ENCODE measurements around the gene CORO7. TPM values are rescaled to one million over a fixed set of nuclear protein-coding genes. Genes with fewer than 3 reads are reported as not detected.

CORO7 gene
- 10 to 100 TPM in 5 of 6 donors, 1 to 10 TPM in 1; 9.0 to 40.1 (median 20.7) TPM for polyA plus RNA-seq (ENCODE audit: low read depth in 6 of 6)

GRCh38 chr16:4416200-4417032 lies at the start of gene CORO7:
TSS of gene CORO7 (minus strand) at chr16:4416596. CDS start at chr16:4416518, 78 bp downstream.
- DNase-seq (peak; percentile 100), ATAC-seq (ENCODE audit: low read depth in 2 of 2) (peak; percentile 72 to 77)
- H3K9me3 Mint-ChIP-seq = no peaks in the 10 kb centered on the region
- H3K4me1 Mint-ChIP-seq = peaks cover 25 to 36% (median 27%) of the 10 kb centered on the region in 3 donors
- peak within 1 kb of the TSS; percentile 86 to 97 (median 94) for H3K4me3 Mint-ChIP-seq
- H3K27me3 Mint-ChIP-seq = no peaks in the 10 kb centered on the region
- H3K27ac Mint-ChIP-seq = peak within 1 kb of the TSS; percentile 96 to 99 (median 98)
- peaks cover 0 to 6% of the 10 kb centered on the region in 2 donors for H3K36me3 Mint-ChIP-seq

DNA sequence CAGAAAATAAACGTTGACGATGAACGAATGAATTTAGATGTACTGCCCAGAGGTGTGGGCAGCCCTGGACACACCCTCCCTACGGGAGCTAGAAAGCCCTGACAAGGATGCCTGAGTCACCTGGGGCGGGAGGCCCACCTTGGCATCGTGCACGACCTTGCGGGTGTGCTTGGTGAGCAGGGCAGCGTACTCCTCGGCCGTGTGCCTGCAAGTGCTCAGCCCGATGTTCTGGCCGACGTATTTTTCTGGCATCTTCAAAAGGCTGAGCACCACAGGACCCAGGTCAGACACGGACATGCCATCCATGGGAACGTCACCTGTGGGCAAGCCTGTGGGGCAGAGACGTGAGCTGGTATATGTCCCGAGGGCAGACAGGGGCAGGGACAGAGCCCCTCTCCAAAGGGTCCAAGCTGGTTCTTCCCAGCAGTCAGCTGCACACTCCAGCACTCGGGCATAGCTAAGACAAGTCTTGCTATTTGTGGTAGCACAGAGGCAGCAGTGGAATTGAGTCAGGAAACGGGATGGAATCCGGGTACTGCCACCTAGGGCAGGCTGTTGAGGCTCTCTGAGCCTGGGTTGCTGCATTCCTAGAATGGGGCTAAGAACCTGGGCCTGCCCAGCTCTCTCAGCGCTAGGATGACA lies 47.2 kb upstream of the CORO7 start:
- no peaks in the 10 kb centered on the region for H3K9me3 Mint-ChIP-seq
- ATAC-seq (ENCODE audit: low read depth in 2 of 2) = no peak
- peak overlapping the region in 2 of 6 donors; percentile 24 to 82 for H3K27ac Mint-ChIP-seq
- H3K27me3 Mint-ChIP-seq = no peaks in the 10 kb centered on the region
- H3K4me3 Mint-ChIP-seq = no peak overlapping the region
- DNase-seq = no peak
- H3K36me3 Mint-ChIP-seq = peaks cover 3 to 6% of the 10 kb centered on the region in 2 donors
- H3K4me1 Mint-ChIP-seq = peaks cover 0 to 2% (median 0%) of the 10 kb centered on the region in 3 donors

DNA sequence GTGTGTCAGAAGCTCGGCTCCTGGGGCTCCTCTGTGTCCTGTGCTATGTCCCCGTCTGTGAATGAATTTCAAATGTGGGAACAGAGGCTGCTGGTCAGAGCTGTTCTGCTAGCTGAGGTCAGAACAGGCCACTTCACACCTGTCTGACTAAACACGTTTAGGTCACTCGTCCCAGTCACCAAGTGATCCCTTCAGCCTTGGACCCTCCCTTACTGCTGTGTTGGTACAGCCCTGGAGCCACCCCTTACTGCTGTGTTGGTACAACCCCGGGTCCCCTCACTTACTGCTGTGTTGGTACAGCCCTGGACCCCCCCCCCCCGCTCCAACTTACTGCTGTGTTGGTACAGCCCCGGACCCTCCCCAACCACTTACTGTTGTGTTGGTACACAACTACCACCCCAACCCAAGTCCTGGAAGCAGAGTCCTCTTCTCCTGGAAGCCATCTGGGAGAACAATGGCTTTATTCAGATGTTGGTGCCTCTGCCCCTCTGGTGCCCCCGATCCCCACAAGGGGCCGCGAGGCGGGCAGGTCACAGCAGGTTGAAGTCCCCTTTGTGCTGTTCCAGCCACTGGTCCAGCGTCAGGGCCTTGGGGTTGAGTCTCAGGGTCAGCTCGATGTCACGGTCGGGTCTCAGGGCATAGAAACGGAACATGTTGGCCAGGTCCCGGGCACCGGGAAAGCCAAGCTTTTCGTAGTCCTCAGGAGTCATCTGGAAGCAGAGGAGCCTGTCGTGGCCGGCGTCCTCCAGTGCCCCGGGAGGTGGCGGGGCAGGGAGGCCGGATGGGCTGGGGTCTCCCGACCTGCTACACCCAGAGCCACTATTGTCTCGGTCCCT lies 45.1 kb upstream of the CORO7 start:
- H3K4me3 Mint-ChIP-seq = no peak overlapping the region
- peak overlapping the region in 3 of 6 donors; percentile 23 to 89 (median 53) for H3K27ac Mint-ChIP-seq
- no peaks in the 10 kb centered on the region for H3K27me3 Mint-ChIP-seq
- H3K4me1 Mint-ChIP-seq = peaks cover 0 to 7% (median 0%) of the 10 kb centered on the region in 3 donors
- DNase-seq (no peak), ATAC-seq (ENCODE audit: low read depth in 2 of 2) (no peak)
- no peaks in the 10 kb centered on the region for H3K9me3 Mint-ChIP-seq
- H3K36me3 Mint-ChIP-seq = peaks cover 3 to 6% of the 10 kb centered on the region in 2 donors

- Mint-ChIP-seq H3K4me3 (no peak overlapping the region), H3K27me3 (no peaks in the 10 kb centered on the region), H3K36me3 (peaks cover 2 to 6% of the 10 kb centered on the region in 2 donors), H3K4me1 (peaks cover 0 to 7% (median 0%) of the 10 kb centered on the region in 3 donors), H3K9me3 (no peaks in the 10 kb centered on the region), H3K27ac (peak overlapping the region in 3 of 6 donors; percentile 23 to 89 (median 48))
- ATAC-seq (ENCODE audit: low read depth in 2 of 2) (no peak), DNase-seq (no peak)
These were observed 44.5 kb upstream of the CORO7 start for GRCh38 chr16:4460936-4461249.

- H3K27ac Mint-ChIP-seq = no peak overlapping the region
- DNase-seq (no peak), ATAC-seq (ENCODE audit: low read depth in 2 of 2) (no peak)
- no peaks in the 10 kb centered on the region for H3K9me3 Mint-ChIP-seq
- no peak overlapping the region for H3K4me3 Mint-ChIP-seq
- peaks cover 0 to 3% of the 10 kb centered on the region in 2 donors for H3K36me3 Mint-ChIP-seq
- H3K27me3 Mint-ChIP-seq = no peaks in the 10 kb centered on the region
- peaks cover 0 to 6% (median 0%) of the 10 kb centered on the region in 3 donors for H3K4me1 Mint-ChIP-seq
These were observed 39.6 kb upstream of the CORO7 start for GRCh38 chr16:4455951-4456350.

GRCh38 chr16:4455081-4455480 lies 38.7 kb upstream of the CORO7 start:
- Mint-ChIP-seq H3K9me3 (no peaks in the 10 kb centered on the region), H3K27me3 (no peaks in the 10 kb centered on the region), H3K27ac (no peak overlapping the region), H3K4me1 (peaks cover 0 to 4% (median 0%) of the 10 kb centered on the region in 3 donors), H3K36me3 (no peaks in the 10 kb centered on the region), H3K4me3 (no peak overlapping the region)
- ATAC-seq (ENCODE audit: low read depth in 2 of 2) = no peak
- no peak for DNase-seq

DNA sequence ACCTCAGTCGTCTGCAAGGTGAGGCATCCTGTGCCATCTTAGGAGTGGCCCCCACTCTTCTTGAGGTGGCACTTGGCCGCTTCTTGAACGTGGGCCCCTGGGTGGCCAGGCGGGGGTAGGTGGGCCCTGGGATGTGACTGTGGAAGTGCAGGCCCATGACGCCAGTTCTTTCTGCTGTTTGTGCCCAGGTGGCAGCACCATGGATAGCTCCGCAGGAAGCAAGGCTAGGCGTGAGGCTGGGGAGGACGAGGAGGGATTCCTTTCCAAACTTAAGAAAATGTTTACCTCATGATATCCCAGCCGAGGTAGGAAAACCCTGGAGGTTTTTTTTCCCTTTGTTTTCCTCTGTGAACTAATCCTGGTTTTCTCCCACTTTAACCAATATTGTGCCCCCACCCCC lies 38.2 kb upstream of the CORO7 start:
- H3K27ac Mint-ChIP-seq = no peak overlapping the region
- no peak overlapping the region for H3K4me3 Mint-ChIP-seq
- H3K4me1 Mint-ChIP-seq = peaks cover 0 to 4% (median 0%) of the 10 kb centered on the region in 3 donors
- no peak for ATAC-seq (ENCODE audit: low read depth in 2 of 2)
- DNase-seq = no peak
- H3K9me3 Mint-ChIP-seq = no peaks in the 10 kb centered on the region
- no peaks in the 10 kb centered on the region for H3K27me3 Mint-ChIP-seq
- H3K36me3 Mint-ChIP-seq = no peaks in the 10 kb centered on the region

- H3K4me3 Mint-ChIP-seq = no peak overlapping the region
- DNase-seq (no peak), ATAC-seq (ENCODE audit: low read depth in 2 of 2) (no peak)
- H3K9me3 Mint-ChIP-seq = no peaks in the 10 kb centered on the region
- H3K4me1 Mint-ChIP-seq = peaks cover 0 to 4% (median 0%) of the 10 kb centered on the region in 3 donors
- no peaks in the 10 kb centered on the region for H3K36me3 Mint-ChIP-seq
- no peak overlapping the region for H3K27ac Mint-ChIP-seq
- no peaks in the 10 kb centered on the region for H3K27me3 Mint-ChIP-seq
These were observed 36.3 kb upstream of the CORO7 start for GRCh38 chr16:4452674-4453073.

DNA sequence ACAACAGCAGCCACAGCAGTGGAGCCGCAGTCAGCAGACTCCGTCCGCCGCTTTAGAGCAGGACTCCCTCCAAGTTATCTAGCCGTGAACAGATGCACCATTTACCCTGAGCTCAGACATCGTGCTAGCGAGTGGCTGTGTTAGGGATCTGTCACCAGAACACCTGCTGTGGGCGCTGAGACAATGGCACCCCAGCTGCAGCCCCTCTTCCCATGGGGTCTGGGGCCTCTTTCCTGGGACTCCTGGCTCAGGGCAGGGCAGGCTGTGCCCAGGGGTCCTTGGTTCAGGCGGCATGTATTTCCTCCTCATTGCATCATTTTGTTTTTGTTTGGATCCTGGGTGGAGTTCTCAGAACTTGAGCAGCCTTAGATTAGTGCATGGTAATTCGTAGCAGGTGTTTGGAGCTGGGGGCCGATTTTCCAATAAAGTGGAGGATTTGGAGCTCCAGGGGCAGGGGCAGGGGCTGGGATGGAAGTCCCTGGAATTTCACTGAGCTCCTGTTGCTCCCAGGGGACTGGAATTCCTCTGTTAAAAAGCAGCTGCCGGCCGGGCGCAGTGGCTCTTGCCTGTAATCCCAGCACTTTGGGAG lies 34.6 kb upstream of the CORO7 start:
- DNase-seq (no peak), ATAC-seq (ENCODE audit: low read depth in 2 of 2) (no peak)
- no peaks in the 10 kb centered on the region for H3K27me3 Mint-ChIP-seq
- H3K4me3 Mint-ChIP-seq = no peak overlapping the region
- no peaks in the 10 kb centered on the region for H3K4me1 Mint-ChIP-seq
- H3K36me3 Mint-ChIP-seq = no peaks in the 10 kb centered on the region
- no peak overlapping the region for H3K27ac Mint-ChIP-seq
- no peaks in the 10 kb centered on the region for H3K9me3 Mint-ChIP-seq

GRCh38 chr16:4450430-4450829 lies 34.0 kb upstream of the CORO7 start:
- Mint-ChIP-seq H3K27ac (no peak overlapping the region), H3K27me3 (no peaks in the 10 kb centered on the region), H3K9me3 (no peaks in the 10 kb centered on the region), H3K36me3 (no peaks in the 10 kb centered on the region), H3K4me1 (no peaks in the 10 kb centered on the region), H3K4me3 (no peak overlapping the region)
- ATAC-seq (ENCODE audit: low read depth in 2 of 2) (no peak), DNase-seq (no peak)

- H3K27ac Mint-ChIP-seq = peak overlapping the region in 1 of 6 donors; percentile 49
- H3K36me3 Mint-ChIP-seq = peaks cover 20 to 23% of the 10 kb centered on the region in 2 donors
- H3K4me3 Mint-ChIP-seq = no peak overlapping the region
- ATAC-seq (ENCODE audit: low read depth in 2 of 2) (no peak), DNase-seq (no peak)
- H3K27me3 Mint-ChIP-seq = no peaks in the 10 kb centered on the region
- peaks cover 0 to 3% (median 3%) of the 10 kb centered on the region in 3 donors for H3K4me1 Mint-ChIP-seq
- H3K9me3 Mint-ChIP-seq = no peaks in the 10 kb centered on the region
These were observed 27.6 kb upstream of the CORO7 start for GRCh38 chr16:4443986-4444385.

DNA sequence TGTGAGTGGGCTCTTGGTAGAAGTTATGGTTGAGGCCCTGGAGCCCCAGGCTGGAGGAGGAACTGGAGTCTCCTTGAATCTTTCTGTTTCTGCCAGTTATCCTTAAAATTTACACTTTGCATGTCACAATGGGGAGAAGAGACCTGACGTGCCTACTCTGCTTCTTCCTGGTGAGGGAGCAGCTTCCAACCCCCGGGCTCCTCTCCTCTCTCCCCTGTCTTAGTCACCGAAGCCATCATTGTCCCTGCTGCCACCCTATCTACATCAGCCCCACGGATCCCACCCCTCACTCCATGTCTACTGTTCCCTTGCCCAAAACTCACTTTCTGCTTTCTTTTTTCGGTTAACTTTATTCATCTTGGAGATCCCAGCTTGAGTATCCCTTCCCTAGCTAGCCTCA lies 26.9 kb upstream of the CORO7 start:
- Mint-ChIP-seq H3K4me3 (peak overlapping the region in 1 of 8 donors; percentile 53), H3K9me3 (no peaks in the 10 kb centered on the region), H3K27me3 (no peaks in the 10 kb centered on the region), H3K36me3 (peaks cover 20 to 23% of the 10 kb centered on the region in 2 donors), H3K4me1 (peaks cover 0 to 3% (median 3%) of the 10 kb centered on the region in 3 donors), H3K27ac (no peak overlapping the region)
- DNase-seq = no peak
- no peak for ATAC-seq (ENCODE audit: low read depth in 2 of 2)

DNA sequence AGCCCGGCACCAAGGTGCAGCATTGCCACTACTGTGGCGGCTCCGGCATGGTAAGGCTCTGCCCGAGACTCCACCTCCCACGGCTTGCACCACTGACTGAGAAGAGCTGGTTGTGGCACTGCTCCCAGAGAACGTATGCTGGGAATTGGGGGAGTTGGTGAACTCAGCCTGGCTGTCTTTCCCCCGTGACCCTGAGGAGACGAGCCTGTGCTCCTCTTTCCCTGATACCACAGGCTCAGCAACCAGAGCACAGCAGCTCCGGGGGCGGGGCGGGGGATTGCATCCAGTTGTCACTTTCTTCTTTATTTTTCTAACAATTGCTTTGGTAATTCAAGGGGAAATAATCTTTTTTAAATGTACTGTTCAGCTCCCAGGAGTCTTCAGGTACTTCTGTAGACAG lies 26.0 kb upstream of the CORO7 start:
- Mint-ChIP-seq H3K4me3 (no peak overlapping the region), H3K9me3 (no peaks in the 10 kb centered on the region), H3K27ac (peak overlapping the region in 1 of 6 donors; percentile 8), H3K4me1 (peaks cover 0 to 3% (median 3%) of the 10 kb centered on the region in 3 donors), H3K36me3 (peaks cover 20 to 23% of the 10 kb centered on the region in 2 donors), H3K27me3 (no peaks in the 10 kb centered on the region)
- ATAC-seq (ENCODE audit: low read depth in 2 of 2) (no peak), DNase-seq (no peak)
